Measurements from ENCODE around the gene SRGAP2C.
"Not testable (repeated sequence)": the region's sequence is repeated elsewhere in the genome, so short reads cannot be mapped to it uniquely, and the experiment has no call there.

DNA sequence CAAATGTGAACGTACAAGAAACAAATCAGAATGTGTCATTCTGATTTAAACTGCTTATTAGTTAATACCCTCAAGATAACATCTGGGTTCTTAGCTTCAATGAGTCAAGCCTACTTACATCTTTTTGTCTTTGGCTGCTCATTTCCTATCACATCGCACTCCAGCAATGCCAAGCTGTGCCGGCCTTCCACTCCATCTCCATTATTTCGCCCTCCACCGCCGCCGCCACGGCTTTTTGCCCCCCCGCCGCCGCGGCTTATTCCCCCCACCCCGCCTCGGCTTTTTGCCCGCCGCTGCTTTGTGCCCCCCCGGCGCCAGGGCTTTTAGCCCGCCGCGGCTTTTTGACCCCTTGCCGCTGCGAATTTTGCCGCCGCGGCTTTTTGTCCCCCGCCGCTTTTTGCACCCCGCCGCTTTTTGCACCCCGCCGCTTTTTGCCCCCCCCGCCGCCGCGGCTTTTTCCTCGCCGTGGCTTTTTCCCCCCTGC lies 211.0 kb downstream of the SRGAP2C start:
- TF ChIP-seq, protein P1, sequence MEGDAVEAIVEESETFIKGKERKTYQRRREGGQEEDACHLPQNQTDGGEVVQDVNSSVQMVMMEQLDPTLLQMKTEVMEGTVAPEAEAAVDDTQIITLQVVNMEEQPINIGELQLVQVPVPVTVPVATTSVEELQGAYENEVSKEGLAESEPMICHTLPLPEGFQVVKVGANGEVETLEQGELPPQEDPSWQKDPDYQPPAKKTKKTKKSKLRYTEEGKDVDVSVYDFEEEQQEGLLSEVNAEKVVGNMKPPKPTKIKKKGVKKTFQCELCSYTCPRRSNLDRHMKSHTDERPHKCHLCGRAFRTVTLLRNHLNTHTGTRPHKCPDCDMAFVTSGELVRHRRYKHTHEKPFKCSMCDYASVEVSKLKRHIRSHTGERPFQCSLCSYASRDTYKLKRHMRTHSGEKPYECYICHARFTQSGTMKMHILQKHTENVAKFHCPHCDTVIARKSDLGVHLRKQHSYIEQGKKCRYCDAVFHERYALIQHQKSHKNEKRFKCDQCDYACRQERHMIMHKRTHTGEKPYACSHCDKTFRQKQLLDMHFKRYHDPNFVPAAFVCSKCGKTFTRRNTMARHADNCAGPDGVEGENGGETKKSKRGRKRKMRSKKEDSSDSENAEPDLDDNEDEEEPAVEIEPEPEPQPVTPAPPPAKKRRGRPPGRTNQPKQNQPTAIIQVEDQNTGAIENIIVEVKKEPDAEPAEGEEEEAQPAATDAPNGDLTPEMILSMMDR (IDR thresholded peaks at IDR 0.05), result not testable (repeated sequence)
- not testable (repeated sequence) for TF ChIP-seq EP300 (IDR thresholded peaks at IDR 0.05; ENCODE audit: low read depth); POLR2A (IDR thresholded peaks at IDR 0.05); POLR2AphosphoS5 (IDR thresholded peaks at IDR 0.05)
